PC-9 (cell line): ENCODE data around the gene ITPKA. TPM values are rescaled to one million over a fixed set of nuclear protein-coding genes. Genes with fewer than 3 reads are reported as not detected.

Experiments used
- BruUV-seq: library from RNA; stranded (reverse); fragments of 400-500 nt; replicated peaks from 2 replicates; lab custom pipeline; 2021; lab: Mats Ljungman, UMichigan
- CTCF ChIA-PET: fragments of 300-600 bp; sonication (Branson Sonifier 250); formaldehyde crosslinking; loops from one replicate; lab custom pipeline; 2022; ENCODE audit warnings: antibody characterized with exemption; lab: Charles Lee
- POLR2A ChIA-PET: fragments of 300-600 bp; sonication (Branson Sonifier 250); formaldehyde crosslinking; loops from one replicate; lab custom pipeline; 2022; ENCODE audit warnings: antibody characterized with exemption; ENCODE audit not compliant: unreplicated experiment; lab: Charles Lee
- DNase-seq, 2 experiments: peaks; one replicate each; pipeline versions ENCODE4 v3.0.0 to v3.0.0-alpha.2; 2015 to 2022; ENCODE audit warnings: mixed read lengths in 1 of 2
- H2AFZ ChIP-seq: fragments of 200-600 bp; sonication (generic); 2 replicates; pipeline ENCODE4 v1.8.1; 2017; ENCODE audit warnings: antibody characterized with exemption
- H3F3A ChIP-seq: fragments of 200-600 bp; sonication (generic); 2 replicates; pipeline ENCODE4 v1.8.1; 2017; ENCODE audit warnings: antibody characterized with exemption, mild to moderate bottlenecking, low read depth; ENCODE audit not compliant: insufficient read depth
- H3K27ac ChIP-seq: fragments of 200-600 bp; sonication (generic); 2 replicates; pipeline ENCODE4 v1.6.1; 2016; ENCODE audit warnings: mixed run types
- H3K27me3 ChIP-seq: fragments of 200-600 bp; sonication (generic); 2 replicates; pipeline ENCODE4 v1.6.1; 2016; ENCODE audit warnings: low read depth, mixed run types; ENCODE audit not compliant: insufficient read depth
- H3K36me3 ChIP-seq: fragments of 200-600 bp; sonication (generic); 2 replicates; pipeline ENCODE4 v1.6.1; 2016; ENCODE audit warnings: low read depth, mixed run types
- H3K4me1 ChIP-seq: fragments of 200-600 bp; sonication (generic); replicated peaks from 2 replicates; pipeline ENCODE4 v1.6.1; 2016; ENCODE audit warnings: mixed run types; ENCODE audit not compliant: insufficient read depth
- H3K4me2 ChIP-seq: fragments of 200-600 bp; sonication (generic); 2 replicates; pipeline ENCODE4 v1.6.1; 2017; ENCODE audit warnings: mixed run types
- H3K4me3 ChIP-seq: fragments of 200-600 bp; sonication (generic); 2 replicates; pipeline ENCODE4 v1.6.1; 2016; ENCODE audit warnings: mixed run types
- H3K79me2 ChIP-seq: fragments of 200-600 bp; sonication (generic); 2 replicates; pipeline ENCODE4 v1.6.1; 2017; ENCODE audit warnings: low read depth, mixed run types
- H3K9me2 ChIP-seq: fragments of 200-600 bp; sonication (generic); 2 replicates; pipeline ENCODE4 v1.8.1; 2017; ENCODE audit warnings: mild to moderate bottlenecking; ENCODE audit not compliant: insufficient read depth
- H3K9me3 ChIP-seq: fragments of 200-600 bp; sonication (generic); 2 replicates; pipeline ENCODE4 v1.8.1; 2016; ENCODE audit warnings: low read depth; ENCODE audit not compliant: insufficient read depth
- H4K20me1 ChIP-seq: fragments of 200-600 bp; sonication (generic); 2 replicates; pipeline ENCODE4 v1.8.1; 2017; ENCODE audit not compliant: insufficient read depth
- CTCF ChIP-seq: fragments of 200-600 bp; sonication (generic); conservative IDR thresholded peaks from 2 replicates; pipeline ENCODE4 v1.6.1; 2017; ENCODE audit warnings: mixed run types, antibody characterized with exemption, mild to moderate bottlenecking, moderate library complexity
- EZH2 ChIP-seq: fragments of 200-600 bp; sonication (generic); IDR thresholded peaks from 2 replicates; pipeline ENCODE4 v1.8.0; 2017; ENCODE audit warnings: antibody characterized with exemption, low read depth
- intact Hi-C: fragments of 100-400 bp; cut with micrococcal nuclease; formaldehyde crosslinking; loops from one replicate; pipeline ENCODE4 v1.10.0; 2022; ENCODE audit not compliant: unreplicated experiment
- total RNA-seq: library from RNA; stranded (reverse); gene quantifications from 2 replicates; pipeline ENCODE4 v1.2.3, GENCODE V29; 2021

The ITPKA gene
- total RNA-seq, 1 experiment from 2014 or later = 5.3 TPM

GRCh38 chr15:41490355-41490754, 3.3 kb upstream of the ITPKA start:
- ChIA-PET POLR2A (interaction anchor here (0.5 to 0.7 kb wide), 3 partner anchors 23 to 556 kb away, joined by 4 to 14 read pairs (median 8); partner anchors contain the start of gene LTK), CTCF (no interaction called here)

GRCh38 chr15:41491889-41492288, 1.8 kb upstream of the ITPKA start:
- Histone ChIP-seq H3K9me2 (no peaks in the 10 kb centered on the region), H3K27me3 (no peaks in the 10 kb centered on the region), H4K20me1 (no peaks in the 10 kb centered on the region), H3K36me3 (no peaks in the 10 kb centered on the region), H3K4me3 (no peak overlapping the region), H3K4me2 (0 out of 2 replicates have a peak overlapping the region, but pooled peaks have one; percentile 97), H3F3A (no peaks in the 10 kb centered on the region; the same call in 1 of the 2 replicates), H3K4me1 (peaks cover 17% of the 10 kb centered on the region), H3K9me3 (no peaks in the 10 kb centered on the region), H3K27ac (no peak overlapping the region), H2AFZ (no peak overlapping the region), H3K79me2 (no peaks in the 10 kb centered on the region)
- DNase-seq = no peak
- no TSS peak for BruUV-seq
- POLR2A ChIA-PET = no interaction called here
- intact Hi-C loops = no loop called here
- no peak for TF ChIP-seq CTCF
- TF ChIP-seq EZH2 = no peak
- CTCF ChIA-PET = no interaction called here

More at GRCh38 chr15:41490355-41490754, 3.3 kb upstream of the ITPKA start:
- no peak overlapping the region for H3K4me3 ChIP-seq
- DNase-seq = peak in 1 of 2 experiments; percentile 57
- peaks cover 17% of the 10 kb centered on the region for H3K4me1 ChIP-seq
- no peaks in the 10 kb centered on the region for H3K79me2 ChIP-seq
- no peaks in the 10 kb centered on the region for H3K27me3 ChIP-seq
- no peak overlapping the region for H2AFZ ChIP-seq
- no peaks in the 10 kb centered on the region for H3K9me2 ChIP-seq
- TF ChIP-seq EZH2 = no peak
- no peak for TF ChIP-seq CTCF
- H3K9me3 ChIP-seq = no peaks in the 10 kb centered on the region
- H3K4me2 ChIP-seq = no peak overlapping the region
- BruUV-seq = no TSS peak
- H3K36me3 ChIP-seq = no peaks in the 10 kb centered on the region
- H3K27ac ChIP-seq = no peak overlapping the region
- no peaks in the 10 kb centered on the region for H4K20me1 ChIP-seq
- H3F3A ChIP-seq = no peaks in the 10 kb centered on the region; the same call in 1 of the 2 replicates
- intact Hi-C loops = no loop called here

GRCh38 chr15:41492597-41493204, 973 bp upstream of the ITPKA start:
- Histone ChIP-seq H3K27ac (no peak overlapping the region), H3F3A (no peaks in the 10 kb centered on the region; the same call in 1 of the 2 replicates), H3K4me1 (peaks cover 17% of the 10 kb centered on the region), H3K4me2 (peak overlapping the region; percentile 97), H3K9me3 (no peaks in the 10 kb centered on the region), H4K20me1 (no peaks in the 10 kb centered on the region), H3K4me3 (peak overlapping the region; percentile 76), H3K9me2 (no peaks in the 10 kb centered on the region), H3K27me3 (no peaks in the 10 kb centered on the region), H3K36me3 (no peaks in the 10 kb centered on the region), H2AFZ (peak overlapping the region; percentile 98), H3K79me2 (no peaks in the 10 kb centered on the region)
- no peak for TF ChIP-seq CTCF
- TF ChIP-seq EZH2 = no peak
- no peak for DNase-seq
- POLR2A ChIA-PET = interaction anchor here (0.5 to 0.9 kb wide), 2 partner anchors 15 to 136 kb away, joined by 4 to 9 read pairs; no protein-coding TSS in a partner anchor
- no TSS peak for BruUV-seq
- CTCF ChIA-PET = no interaction called here
- intact Hi-C loops = loop anchor here (1.0 kb wide), 1 partner anchor 16 kb away; no protein-coding TSS in a partner anchor
